Left ventricle myocardium inferior (tissue), 1 donor: Measurements from ENCODE around the gene GULP1. TPM values are rescaled to one million over a fixed set of nuclear protein-coding genes. Genes with fewer than 3 reads are reported as not detected.
"Not testable (repeated sequence)": the region's sequence is repeated elsewhere in the genome, so short reads cannot be mapped to it uniquely, and the experiment has no call there.

Experiments
- DNase-seq: peaks from one replicate; pipeline ENCODE4 v3.0.0-alpha.2; 2020
- H3K27ac ChIP-seq: fragments of 200-600 bp; replicated peaks from 2 replicates; pipeline ENCODE4 v1.8.0; 2021
- H3K27me3 ChIP-seq: fragments of 200-600 bp; 2 replicates; pipeline ENCODE4 v1.8.0; 2021; ENCODE audit warnings: low read depth
- H3K36me3 ChIP-seq: fragments of 200-600 bp; 2 replicates; pipeline ENCODE4 v1.8.0; 2021
- H3K4me1 ChIP-seq: fragments of 200-600 bp; 2 replicates; pipeline ENCODE4 v1.8.0; 2021
- H3K4me3 ChIP-seq: fragments of 200-600 bp; 2 replicates; pipeline ENCODE4 v1.8.0; 2021; ENCODE audit warnings: mild to moderate bottlenecking, moderate library complexity
- H3K9me3 ChIP-seq: fragments of 200-600 bp; replicated peaks from 2 replicates; pipeline ENCODE4 v1.8.0; 2021
- intact Hi-C: fragments of 100-400 bp; cut with micrococcal nuclease; formaldehyde crosslinking; loops from one replicate; pipeline ENCODE4 v1.11.0; 2022
- total RNA-seq: library from RNA; stranded (reverse); fragmentation: NEBNext Ultra II Directional; extraction: Animal tissue kit (Norgen Biotek cat#: 25700); gene quantifications from one replicate; pipeline ENCODE4 v1.2.1, GENCODE V29; 2021
- TF ChIP-seq, protein P1 (sequence below): fragments of 200-600 bp; IDR thresholded peaks from 2 replicates; pipeline ENCODE4 v1.8.0; 2021; ENCODE audit warnings: antibody characterized with exemption, mild to moderate bottlenecking, borderline replicate concordance
- donor health status: DM: no; HTN: yes; CAD: no; lungs with severe emphysema.

The GULP1 gene
- total RNA-seq, 1 donor from 2014 or later, result 5.7 TPM

DNA sequence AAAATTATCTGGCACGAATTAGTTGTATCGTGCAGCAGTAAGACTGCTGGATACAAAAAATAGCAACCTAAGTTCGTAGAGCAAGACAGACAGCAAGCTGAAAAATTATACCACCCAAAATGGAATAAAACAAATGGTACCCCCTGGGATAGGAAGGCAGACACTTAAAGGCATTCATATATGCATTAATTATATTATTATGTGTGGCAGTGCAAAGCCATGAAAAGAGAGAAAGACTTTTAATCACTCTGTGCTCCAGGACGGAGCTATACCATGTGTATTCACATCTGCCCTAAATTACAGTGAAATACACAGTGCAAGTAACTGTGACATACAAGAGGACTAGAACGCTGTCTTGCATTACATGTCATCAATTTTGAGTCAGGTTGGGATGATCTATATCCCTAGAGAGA is 235.9 kb downstream of the GULP1 start:
- Histone ChIP-seq H3K9me3 (peaks cover 9% of the 10 kb centered on the region), H3K4me3 (peak overlapping the region; percentile 10), H3K4me1 (peaks cover 8% of the 10 kb centered on the region), H3K36me3 (no peaks in the 10 kb centered on the region), H3K27ac (peak overlapping the region; percentile 36), H3K27me3 (no peaks in the 10 kb centered on the region)
- intact Hi-C loops, result loop anchor here (5.0 to 10.0 kb wide), 2 partner anchors 447 to 885 kb away; partner anchors contain the start of gene COL3A1
- TF ChIP-seq, protein P1, sequence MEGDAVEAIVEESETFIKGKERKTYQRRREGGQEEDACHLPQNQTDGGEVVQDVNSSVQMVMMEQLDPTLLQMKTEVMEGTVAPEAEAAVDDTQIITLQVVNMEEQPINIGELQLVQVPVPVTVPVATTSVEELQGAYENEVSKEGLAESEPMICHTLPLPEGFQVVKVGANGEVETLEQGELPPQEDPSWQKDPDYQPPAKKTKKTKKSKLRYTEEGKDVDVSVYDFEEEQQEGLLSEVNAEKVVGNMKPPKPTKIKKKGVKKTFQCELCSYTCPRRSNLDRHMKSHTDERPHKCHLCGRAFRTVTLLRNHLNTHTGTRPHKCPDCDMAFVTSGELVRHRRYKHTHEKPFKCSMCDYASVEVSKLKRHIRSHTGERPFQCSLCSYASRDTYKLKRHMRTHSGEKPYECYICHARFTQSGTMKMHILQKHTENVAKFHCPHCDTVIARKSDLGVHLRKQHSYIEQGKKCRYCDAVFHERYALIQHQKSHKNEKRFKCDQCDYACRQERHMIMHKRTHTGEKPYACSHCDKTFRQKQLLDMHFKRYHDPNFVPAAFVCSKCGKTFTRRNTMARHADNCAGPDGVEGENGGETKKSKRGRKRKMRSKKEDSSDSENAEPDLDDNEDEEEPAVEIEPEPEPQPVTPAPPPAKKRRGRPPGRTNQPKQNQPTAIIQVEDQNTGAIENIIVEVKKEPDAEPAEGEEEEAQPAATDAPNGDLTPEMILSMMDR, result no peak
- no peak for DNase-seq

DNA sequence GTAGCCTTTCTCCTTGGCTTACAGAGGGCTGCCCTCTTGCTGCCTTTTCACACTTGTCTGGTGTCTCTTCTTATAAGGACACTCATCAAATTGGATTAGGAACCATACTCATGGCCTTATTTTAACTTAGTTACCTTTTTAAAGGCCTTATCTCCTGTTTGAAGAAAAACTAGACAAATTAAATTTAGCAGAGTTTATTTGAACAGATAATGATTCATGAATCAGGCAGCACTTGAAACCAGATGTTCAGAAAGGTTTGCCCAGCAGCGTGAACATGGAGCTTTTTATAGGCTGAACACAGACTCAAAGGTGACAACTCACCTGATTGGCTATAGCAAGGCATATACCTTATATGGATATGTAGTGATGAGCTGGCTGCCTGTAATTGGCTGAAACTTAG is 238.0 kb downstream of the GULP1 start:
- DNase-seq, result no peak
- TF ChIP-seq, protein P1, result no peak
- no peak overlapping the region for H3K4me3 ChIP-seq
- peaks cover 13% of the 10 kb centered on the region for H3K9me3 ChIP-seq
- H3K27ac ChIP-seq, result no peak overlapping the region
- intact Hi-C loops, result loop anchor here (5.0 to 10.0 kb wide), 2 partner anchors 445 to 883 kb away; partner anchors contain the start of gene COL3A1
- peaks cover 8% of the 10 kb centered on the region for H3K4me1 ChIP-seq
- no peaks in the 10 kb centered on the region for H3K36me3 ChIP-seq
- H3K27me3 ChIP-seq, result no peaks in the 10 kb centered on the region

DNA sequence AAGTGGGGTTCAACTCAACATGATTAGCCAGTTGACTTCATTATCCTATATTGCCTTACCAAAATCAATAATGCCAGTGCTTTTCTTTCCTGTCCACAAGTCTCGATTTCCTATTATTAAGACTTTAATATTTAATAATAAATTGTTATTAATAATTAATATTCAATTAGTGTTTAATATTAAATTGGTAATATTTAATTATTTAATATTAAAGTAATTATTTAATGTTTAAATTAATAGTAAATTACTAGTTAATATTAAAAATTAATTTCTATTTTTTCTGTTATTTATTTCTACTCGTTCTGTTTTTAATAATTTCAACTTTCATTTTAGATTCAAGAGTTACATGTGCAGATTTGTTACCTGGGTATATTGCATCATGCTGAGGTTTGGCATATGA is 243.2 kb downstream of the GULP1 start:
- Histone ChIP-seq H3K27ac (no peak overlapping the region), H3K4me1 (no peaks in the 10 kb centered on the region), H3K4me3 (no peak overlapping the region), H3K27me3 (no peaks in the 10 kb centered on the region), H3K36me3 (no peaks in the 10 kb centered on the region), H3K9me3 (peaks cover 27% of the 10 kb centered on the region)
- intact Hi-C loops, result no loop called here
- TF ChIP-seq, protein P1, result no peak
- no peak for DNase-seq

DNA sequence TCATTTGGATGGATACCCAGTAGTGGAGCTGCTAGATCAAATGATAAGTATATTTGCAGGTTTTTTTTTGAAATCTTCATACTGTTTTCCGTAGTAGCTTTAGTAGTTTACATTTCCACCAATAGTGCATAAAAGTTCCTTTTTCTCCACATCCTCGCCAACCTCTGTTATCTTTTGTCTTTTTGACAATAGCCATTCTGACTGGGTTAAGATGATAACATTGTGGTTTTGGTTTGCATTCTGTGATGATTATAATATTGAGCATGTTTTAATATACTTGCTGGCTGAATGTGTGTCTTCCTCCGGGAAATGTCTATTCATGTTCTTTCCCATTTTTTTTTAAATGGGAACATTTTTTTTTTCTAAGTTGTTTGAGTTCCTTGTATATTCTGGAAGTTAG is 260.0 kb downstream of the GULP1 start:
- H3K9me3 ChIP-seq, result peaks cover 4% of the 10 kb centered on the region
- H3K4me1 ChIP-seq, result peaks cover 10% of the 10 kb centered on the region
- H3K27me3 ChIP-seq, result no peaks in the 10 kb centered on the region
- DNase-seq, result no peak
- intact Hi-C loops, result no loop called here
- TF ChIP-seq, protein P1, result no peak
- H3K27ac ChIP-seq, result no peak overlapping the region
- no peaks in the 10 kb centered on the region for H3K36me3 ChIP-seq
- H3K4me3 ChIP-seq, result no peak overlapping the region

DNA sequence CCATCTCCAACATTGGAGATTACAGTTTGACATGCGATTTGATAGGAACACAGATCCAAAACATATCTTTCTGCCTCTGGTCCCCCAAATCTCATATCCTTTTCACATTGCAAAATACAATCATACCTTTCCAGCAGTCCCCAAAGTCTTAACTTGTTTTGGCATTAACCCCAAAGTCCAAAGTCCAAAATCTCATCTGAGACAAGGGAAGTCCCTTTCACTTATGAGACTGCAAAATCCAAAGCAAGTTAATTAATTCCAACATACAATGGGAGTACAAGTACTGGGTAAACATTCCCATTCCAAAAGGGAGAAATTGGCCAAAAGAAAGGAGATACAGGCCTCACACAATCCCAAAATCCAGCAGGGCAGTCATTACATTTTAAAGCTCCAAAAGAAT is 265.4 kb downstream of the GULP1 start:
- no peaks in the 10 kb centered on the region for H3K27me3 ChIP-seq
- TF ChIP-seq, protein P1, result no peak
- H3K27ac ChIP-seq, result no peak overlapping the region
- no peak for DNase-seq
- H3K36me3 ChIP-seq, result no peaks in the 10 kb centered on the region
- no peak overlapping the region for H3K4me3 ChIP-seq
- H3K4me1 ChIP-seq, result no peaks in the 10 kb centered on the region
- H3K9me3 ChIP-seq, result peaks cover 29% of the 10 kb centered on the region
- intact Hi-C loops, result no loop called here

DNA sequence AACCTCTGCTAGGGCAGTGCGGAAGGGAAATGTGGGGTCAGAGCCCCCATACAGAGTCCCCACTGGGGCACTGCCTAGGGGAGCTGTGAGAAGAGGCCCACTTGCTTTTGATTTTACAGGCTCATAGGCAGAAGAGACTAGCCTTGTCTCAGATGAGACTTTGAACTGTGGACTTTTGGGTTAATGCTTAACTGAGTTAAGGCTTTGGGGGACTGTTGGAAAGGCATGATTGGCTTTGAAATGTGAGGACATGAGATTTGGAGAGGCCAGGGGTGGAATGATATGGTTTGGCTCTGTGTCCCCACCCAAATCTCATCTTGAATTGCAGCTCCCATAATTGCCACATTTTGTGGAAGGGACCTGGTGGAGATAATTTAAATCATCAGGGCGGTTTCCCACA is 267.8 kb downstream of the GULP1 start:
- H3K4me1 ChIP-seq, H3K36me3 ChIP-seq, H3K4me3 ChIP-seq, H3K27me3 ChIP-seq, intact Hi-C loops, DNase-seq, H3K27ac ChIP-seq: not testable (repeated sequence)
- H3K9me3 ChIP-seq, result peaks cover 29% of the 10 kb centered on the region
